T47D (cell line): ENCODE results near the gene CHML.

Source experiments
- DNase-seq, 2 experiments: peaks; one replicate each; pipeline versions ENCODE4 v3.0.0 to v3.0.0-alpha.2; 2011 to 2012; ENCODE audit warnings: low read depth in 1 of 2, low spot score in 1 of 2
- JUND ChIP-seq: IDR thresholded peaks from 2 replicates; pipeline ENCODE4 v1.6.1; 2012; ENCODE audit warnings: low read depth
- in situ Hi-C: cut with HindIII; loops from 2 replicates; pipeline ENCODE4 v1.10.0; 2016; ENCODE audit warnings: low sequenced_read_pairs, low pct_unique_long_range_greater_than_20kb

CHML gene

DNA sequence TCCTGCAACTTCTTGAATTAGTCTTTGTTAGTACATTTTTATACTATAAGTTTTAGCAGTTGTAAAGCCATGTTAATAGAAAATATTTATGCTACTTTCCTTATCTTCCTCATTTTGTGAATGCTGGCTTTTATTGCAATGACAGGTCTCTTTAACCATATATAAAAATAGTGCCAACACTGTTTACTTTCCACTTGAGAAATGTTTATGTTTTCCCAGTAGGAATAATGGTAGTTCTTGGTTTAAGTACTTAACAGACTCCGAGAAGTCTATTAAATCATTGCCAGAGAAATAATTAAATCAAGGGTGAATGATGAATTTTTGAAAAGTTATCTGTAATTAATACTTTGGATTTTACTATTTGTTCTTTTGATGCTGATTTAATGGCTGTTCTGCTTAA is 9.7 kb downstream of the CHML start:
- in situ Hi-C loops, result no loop called here
- TF ChIP-seq JUND, result no peak
- DNase-seq, result no peak

DNA sequence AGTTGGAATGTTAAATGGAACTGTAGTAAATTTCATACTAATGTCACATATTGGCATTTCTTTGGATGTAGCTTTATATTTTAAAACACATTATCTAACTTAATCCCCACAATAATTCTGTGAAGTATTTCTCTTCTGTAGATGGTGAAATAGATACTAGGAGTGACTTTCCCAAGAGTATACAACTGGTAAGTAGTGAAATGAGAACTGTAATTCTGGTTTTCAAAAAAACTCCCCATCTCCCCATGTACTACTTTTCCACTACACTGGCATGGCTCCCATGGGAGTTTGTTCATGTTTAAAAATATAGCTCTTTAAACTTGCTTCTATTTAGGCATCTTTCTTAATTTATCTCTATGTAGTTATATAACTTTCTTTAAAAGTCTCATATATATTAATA is 10.2 kb downstream of the CHML start:
- no peak for DNase-seq
- TF ChIP-seq JUND, result no peak
- in situ Hi-C loops, result no loop called here

DNA sequence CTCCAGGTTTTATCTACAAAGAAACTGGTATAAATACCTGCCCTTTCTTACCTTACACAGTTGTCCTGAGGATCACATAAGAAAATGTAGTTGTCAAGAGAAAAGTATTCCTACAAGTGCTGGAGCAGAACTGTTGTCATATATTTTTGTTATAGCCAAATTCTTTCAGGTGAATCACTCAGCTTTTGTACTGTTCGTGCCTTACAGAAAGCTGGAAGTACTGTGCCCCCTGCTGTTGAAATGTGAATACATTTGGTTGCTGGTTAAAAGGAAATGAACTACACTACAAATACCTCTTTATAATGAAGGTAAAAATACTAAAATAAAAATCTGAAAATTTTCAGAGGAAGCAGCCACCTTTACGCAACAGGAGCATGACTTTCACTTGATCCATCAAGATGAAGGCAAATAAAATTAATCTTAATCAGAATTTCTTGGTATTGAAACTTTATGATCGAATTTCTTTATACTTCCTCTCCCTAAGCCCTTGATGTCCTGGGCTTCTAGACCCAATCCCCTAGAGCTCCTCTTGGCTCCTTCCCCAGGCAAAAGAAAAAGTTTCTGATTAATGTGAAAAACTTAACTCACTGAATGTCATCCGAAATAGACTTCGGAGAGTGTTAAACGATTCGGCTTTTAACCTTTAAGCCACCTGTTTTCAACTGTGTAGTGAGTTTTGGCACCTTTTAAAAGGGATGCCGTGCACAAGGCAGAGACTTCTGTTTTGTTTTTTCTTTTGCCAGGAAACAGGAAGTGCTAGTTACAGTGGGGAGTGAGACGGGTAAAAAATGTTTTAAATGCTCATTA is 12.5 kb downstream of the CHML start:
- in situ Hi-C loops, result no loop called here
- peak in 1 of 2 experiments; percentile 82 for DNase-seq
- no peak for TF ChIP-seq JUND

DNA sequence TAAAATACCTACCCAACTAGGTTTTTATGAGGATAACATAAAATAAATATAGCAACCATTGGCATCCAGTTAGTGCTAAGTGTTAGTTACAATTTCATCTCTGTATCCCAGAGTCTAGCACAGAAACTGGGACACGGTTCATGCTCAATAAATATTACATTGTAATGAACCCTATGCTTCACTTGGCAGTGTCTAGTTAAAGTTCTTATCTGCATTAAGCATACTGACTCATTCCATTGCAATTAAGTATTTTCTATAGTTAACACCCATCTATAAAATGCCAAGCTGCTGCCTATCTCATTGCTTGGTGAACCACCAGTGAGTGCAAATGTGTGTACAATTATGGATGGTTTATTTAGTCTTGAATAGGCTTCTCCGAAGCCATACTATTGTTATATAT is 15.2 kb downstream of the CHML start:
- in situ Hi-C loops, result no loop called here
- DNase-seq, result no peak
- no peak for TF ChIP-seq JUND

DNA sequence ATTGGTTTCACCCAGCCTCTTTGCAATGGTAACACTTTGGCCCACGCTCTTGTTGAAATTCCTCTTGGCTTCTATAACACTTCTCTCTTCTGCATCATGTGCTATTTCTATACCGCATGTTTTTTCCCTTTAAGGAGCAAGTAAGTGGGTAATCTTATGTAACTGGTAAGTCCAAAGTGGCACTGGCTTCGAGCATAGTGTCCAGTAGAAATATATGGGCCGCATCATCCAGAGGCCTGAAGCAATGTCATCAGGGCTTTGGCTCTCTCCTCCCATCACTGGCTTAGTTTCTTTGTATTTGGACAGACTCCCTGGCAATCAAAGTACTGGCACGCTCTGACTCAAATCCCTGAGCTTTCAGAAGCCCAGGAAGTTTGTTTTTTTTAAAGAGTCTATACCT is 17.5 kb downstream of the CHML start:
- no peak for TF ChIP-seq JUND
- in situ Hi-C loops, result no loop called here
- no peak for DNase-seq

DNA sequence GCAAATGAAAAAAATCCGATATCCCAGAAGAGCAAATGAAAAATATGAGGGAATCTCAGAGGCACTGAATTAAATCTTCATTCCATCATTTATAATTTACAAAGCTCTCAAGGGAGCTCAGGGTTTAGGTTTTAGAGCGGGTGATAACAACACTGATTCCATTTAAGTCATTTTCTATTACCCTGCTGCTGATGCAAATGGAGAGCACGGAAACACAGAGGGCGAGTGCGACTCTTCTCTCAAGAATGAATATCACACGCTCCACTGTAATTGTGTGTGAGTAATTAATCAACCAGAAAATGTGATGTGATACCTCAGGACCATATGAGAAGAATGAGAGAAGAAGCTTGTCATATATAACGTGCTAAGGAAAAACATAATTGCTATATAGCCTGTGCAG is 22.7 kb downstream of the CHML start:
- no peak for TF ChIP-seq JUND
- no peak for DNase-seq
- in situ Hi-C loops, result no loop called here

DNA sequence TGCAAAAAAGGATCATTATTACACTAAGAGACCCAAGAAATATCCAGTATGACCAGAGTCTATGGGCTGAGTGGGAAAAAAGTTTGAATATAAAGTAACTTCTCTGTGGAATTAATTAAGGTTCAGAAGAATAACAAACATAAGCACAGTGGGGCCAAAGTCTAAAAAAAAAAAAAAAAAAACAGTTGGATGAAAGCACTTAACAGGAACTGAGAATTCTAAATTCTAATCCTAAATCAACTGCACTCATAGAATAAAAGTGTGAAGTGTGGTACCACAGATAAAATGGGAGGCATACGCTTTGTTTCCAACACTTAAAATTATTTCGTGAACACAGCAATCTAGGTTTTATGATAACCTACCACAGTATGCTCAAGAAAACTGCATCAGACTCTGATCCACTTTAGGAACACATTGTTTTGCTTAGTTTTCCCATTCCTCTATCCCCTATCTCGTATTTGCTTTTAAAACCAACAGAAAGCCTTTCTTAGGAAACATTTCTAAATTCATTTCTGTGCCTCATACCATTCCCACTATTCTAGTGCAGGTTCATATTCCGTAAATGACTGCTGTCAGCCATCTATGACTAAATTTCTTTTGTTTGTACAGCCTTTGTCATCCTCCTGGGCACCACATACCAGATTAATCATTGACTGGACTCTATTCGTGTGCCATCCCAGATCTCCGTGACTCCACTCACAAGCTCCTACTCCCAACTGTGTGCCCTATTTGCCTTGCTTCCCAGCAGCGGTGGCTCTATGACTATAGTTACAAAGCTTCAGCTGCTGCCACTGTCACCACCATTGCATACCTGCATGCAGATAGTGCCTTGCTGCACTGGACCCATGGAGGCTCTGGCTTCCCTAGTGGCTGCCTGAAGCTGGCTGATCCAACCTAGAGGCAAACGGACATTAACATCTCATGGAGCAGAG is 24.9 kb downstream of the CHML start:
- DNase-seq, result no peak
- in situ Hi-C loops, result no loop called here

DNA sequence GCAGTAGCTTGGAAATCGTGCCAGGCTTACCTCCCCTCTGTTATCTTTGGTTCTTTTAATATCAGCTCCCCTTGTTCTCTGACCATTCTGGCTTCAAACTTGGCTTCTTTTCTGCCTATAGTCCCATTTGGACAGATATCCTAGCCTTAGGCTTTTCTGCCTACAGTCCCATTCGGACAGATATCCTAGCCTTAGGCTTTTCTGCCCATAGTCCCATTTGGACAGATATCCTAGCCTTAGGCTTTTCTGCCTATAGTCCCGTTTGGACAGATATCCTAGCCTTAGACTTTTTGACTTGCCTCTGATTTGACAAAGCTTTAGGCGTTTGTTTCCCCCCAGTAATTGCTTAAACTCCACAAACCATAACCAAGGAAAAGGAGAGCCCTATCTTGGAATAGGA is 25.6 kb downstream of the CHML start:
- in situ Hi-C loops, result no loop called here
- no peak for TF ChIP-seq JUND
- DNase-seq, result no peak

More for the DNA sequence above, 24.9 kb downstream of the CHML start:
- no peak for TF ChIP-seq JUND

DNA sequence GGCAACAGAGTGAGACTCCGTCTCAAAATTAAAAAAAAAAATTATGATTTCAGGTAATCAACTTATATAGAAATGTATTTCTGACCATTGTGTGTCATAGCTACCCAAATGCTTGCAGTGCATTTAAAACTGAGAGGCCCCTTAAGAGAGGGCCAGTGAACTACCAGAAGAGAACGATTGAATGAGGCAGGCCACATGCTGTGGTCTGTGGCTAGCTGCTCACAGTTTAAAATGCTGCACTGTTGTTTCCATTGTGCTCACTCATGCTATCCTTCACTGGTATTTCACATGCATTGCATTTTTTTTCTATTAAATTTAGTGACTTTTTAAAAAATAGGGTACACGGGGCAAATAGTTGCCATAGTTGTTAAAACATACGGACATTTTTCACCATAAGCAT is 26.0 kb downstream of the CHML start:
- no peak for DNase-seq
- TF ChIP-seq JUND, result no peak
- in situ Hi-C loops, result no loop called here

DNA sequence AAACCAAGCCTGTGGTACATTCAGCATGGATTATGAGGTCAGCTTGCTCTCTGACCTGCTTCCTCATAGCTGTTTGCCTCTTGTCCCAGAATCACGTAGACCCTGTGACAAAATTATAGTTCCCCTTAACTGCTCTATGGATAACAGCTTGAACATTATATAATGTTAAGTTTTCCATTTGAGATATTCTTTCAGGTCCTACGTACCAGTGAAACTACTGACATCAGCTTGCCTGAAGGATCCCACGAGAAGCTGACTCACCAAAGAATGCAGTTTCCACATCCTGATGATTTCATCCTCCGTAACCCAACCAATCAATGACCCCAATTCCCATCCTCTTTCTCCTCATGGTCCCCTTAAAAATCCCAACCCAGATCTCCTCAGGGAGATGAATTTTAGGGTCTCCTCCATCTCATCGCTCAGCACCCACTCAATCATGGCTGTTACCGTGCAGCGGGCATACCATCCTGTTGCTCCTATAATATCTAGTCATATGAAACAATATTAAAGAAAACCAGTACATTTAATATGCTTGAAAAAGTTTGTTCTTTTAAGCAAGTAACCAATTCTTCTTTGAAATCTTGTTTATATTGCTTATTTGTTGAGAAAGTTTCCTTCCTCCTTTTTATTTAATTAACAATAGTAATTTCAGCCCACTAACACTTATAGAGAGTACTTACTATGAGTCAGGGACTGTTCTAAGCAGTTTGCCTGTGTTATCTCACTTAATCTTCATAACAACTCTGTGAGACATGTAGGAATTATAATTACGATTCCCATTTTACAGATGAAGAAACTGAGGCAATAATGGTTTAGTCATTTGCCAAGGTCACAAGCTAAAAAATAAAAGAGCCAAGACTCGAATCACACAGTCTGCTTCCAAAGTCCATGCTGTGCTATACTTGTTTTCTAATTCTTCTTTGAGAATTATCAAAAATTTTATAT is 27.4 kb downstream of the CHML start:
- TF ChIP-seq JUND, result no peak
- no peak for DNase-seq
- in situ Hi-C loops, result no loop called here

DNA sequence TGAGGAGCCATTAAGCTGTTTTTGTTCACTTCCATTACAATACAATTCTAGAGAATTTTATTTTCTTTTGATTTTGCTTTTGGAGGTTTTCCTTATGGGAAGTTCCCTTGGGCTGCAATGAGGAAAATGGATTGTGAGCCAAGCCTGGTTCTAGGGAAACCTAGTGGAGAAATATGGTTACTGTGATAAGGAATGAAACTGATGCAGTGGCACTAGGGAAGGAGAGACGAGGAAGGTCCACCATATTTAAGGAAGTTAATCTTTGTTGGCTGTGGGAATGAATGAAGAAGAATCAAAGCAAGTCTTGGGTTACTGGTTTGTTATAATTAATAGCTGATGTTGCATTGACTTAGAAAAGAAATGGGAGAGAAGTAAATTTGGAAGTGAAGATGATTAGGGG is 28.4 kb downstream of the CHML start:
- TF ChIP-seq JUND, result no peak
- no peak for DNase-seq
- in situ Hi-C loops, result no loop called here

DNA sequence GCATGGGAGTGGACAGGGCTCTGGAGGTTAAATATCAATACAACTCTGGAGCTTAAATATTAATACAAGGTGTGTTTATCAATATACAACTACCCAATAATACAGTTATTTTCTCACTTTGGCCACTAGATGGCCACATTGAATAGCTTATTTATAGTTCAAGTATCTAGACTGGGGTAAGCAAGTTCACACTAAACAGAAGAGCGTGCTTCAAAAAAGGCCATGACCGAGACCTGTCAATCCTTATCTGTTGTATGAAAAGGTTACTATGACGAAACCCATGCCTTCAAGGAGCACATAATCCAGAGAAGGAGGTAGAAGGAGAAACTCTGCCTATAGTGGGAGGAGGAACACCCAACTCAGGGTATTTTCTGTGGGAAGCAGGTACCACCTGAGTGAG is 29.1 kb downstream of the CHML start:
- in situ Hi-C loops, result no loop called here
- peak; percentile 12 to 83 for DNase-seq
- no peak for TF ChIP-seq JUND
